Osteocyte (in vitro differentiated cells): Measurements from ENCODE around the gene CBFB. TPM values are rescaled to one million over a fixed set of nuclear protein-coding genes. Genes with fewer than 3 reads are reported as not detected.

Experiments used
- DNase-seq: peaks from one replicate; pipeline ENCODE4 v3.0.0; 2021; ENCODE audit warnings: mixed read lengths; ENCODE audit not compliant: unreplicated experiment; ENCODE audit errors: extremely low spot score
- H3K27ac Mint-ChIP-seq: one replicate; pipeline ENCODE4 v1.8.0; 2021; ENCODE audit warnings: mild to moderate bottlenecking, mixed read lengths; ENCODE audit not compliant: unreplicated experiment
- H3K27me3 Mint-ChIP-seq: one replicate; pipeline ENCODE4 v1.8.0; 2021; ENCODE audit warnings: mixed read lengths; ENCODE audit not compliant: unreplicated experiment
- H3K36me3 Mint-ChIP-seq: one replicate; pipeline ENCODE4 v1.8.0; 2021; ENCODE audit warnings: mixed read lengths; ENCODE audit not compliant: unreplicated experiment
- H3K4me1 Mint-ChIP-seq: one replicate; pipeline ENCODE4 v1.8.0; 2021; ENCODE audit warnings: mixed read lengths; ENCODE audit not compliant: unreplicated experiment
- H3K4me3 Mint-ChIP-seq: one replicate; pipeline ENCODE4 v1.8.0; 2021; ENCODE audit warnings: mild to moderate bottlenecking, moderate library complexity, mixed read lengths; ENCODE audit not compliant: unreplicated experiment
- H3K9me3 Mint-ChIP-seq: one replicate; pipeline ENCODE4 v1.8.0; 2021; ENCODE audit warnings: mixed read lengths; ENCODE audit not compliant: unreplicated experiment
- CTCF ChIP-seq: fragments of 200-600 bp; sonication (generic); IDR thresholded peaks from 2 replicates; pipeline ENCODE4 v1.5.0; 2021; ENCODE audit warnings: antibody characterized with exemption, mild to moderate bottlenecking, moderate library complexity
- total RNA-seq: library from RNA; stranded (reverse); gene quantifications from 2 replicates; pipeline ENCODE4 v1.2.1, GENCODE V29; 2021

The CBFB gene
- total RNA-seq, 1 donor from 2014 or later, result 75.2 TPM

GRCh38 chr16:67077871-67078270, 48.9 kb downstream of the CBFB start:
- Mint-ChIP-seq H3K27me3 (no peaks in the 10 kb centered on the region), H3K4me3 (no peak overlapping the region), H3K9me3 (no peaks in the 10 kb centered on the region), H3K27ac (no peak overlapping the region), H3K36me3 (peaks cover 5% of the 10 kb centered on the region), H3K4me1 (no peaks in the 10 kb centered on the region)
- no peak for TF ChIP-seq CTCF
- DNase-seq, result no peak

- Mint-ChIP-seq H3K36me3 (peaks cover 15% of the 10 kb centered on the region), H3K4me1 (peaks cover 3% of the 10 kb centered on the region), H3K4me3 (no peak overlapping the region), H3K9me3 (no peaks in the 10 kb centered on the region), H3K27me3 (no peaks in the 10 kb centered on the region), H3K27ac (no peak overlapping the region)
- no peak for DNase-seq
- no peak for TF ChIP-seq CTCF
These were observed 53.2 kb downstream of the CBFB start for GRCh38 chr16:67082100-67082499.

GRCh38 chr16:67082891-67083290, 53.9 kb downstream of the CBFB start:
- no peaks in the 10 kb centered on the region for H3K9me3 Mint-ChIP-seq
- no peak for TF ChIP-seq CTCF
- H3K4me3 Mint-ChIP-seq, result no peak overlapping the region
- no peaks in the 10 kb centered on the region for H3K27me3 Mint-ChIP-seq
- peaks cover 3% of the 10 kb centered on the region for H3K4me1 Mint-ChIP-seq
- DNase-seq, result no peak
- no peak overlapping the region for H3K27ac Mint-ChIP-seq
- H3K36me3 Mint-ChIP-seq, result peaks cover 15% of the 10 kb centered on the region

- Mint-ChIP-seq H3K36me3 (peaks cover 17% of the 10 kb centered on the region), H3K27me3 (no peaks in the 10 kb centered on the region), H3K9me3 (no peaks in the 10 kb centered on the region), H3K4me1 (peaks cover 17% of the 10 kb centered on the region), H3K27ac (no peak overlapping the region), H3K4me3 (no peak overlapping the region)
- no peak for TF ChIP-seq CTCF
- DNase-seq, result no peak
These were observed 55.5 kb downstream of the CBFB start for GRCh38 chr16:67084345-67085028.

- Mint-ChIP-seq H3K4me1 (peaks cover 34% of the 10 kb centered on the region), H3K27me3 (no peaks in the 10 kb centered on the region), H3K27ac (no peak overlapping the region), H3K4me3 (no peak overlapping the region), H3K9me3 (no peaks in the 10 kb centered on the region), H3K36me3 (peaks cover 14% of the 10 kb centered on the region)
- no peak for DNase-seq
- TF ChIP-seq CTCF, result no peak
These were observed 57.9 kb downstream of the CBFB start for GRCh38 chr16:67086822-67087221.
